ENCODE measurements around the gene HCRT.
"Not testable (repeated sequence)": the region's sequence is repeated elsewhere in the genome, so short reads cannot be mapped to it uniquely, and the experiment has no call there.

Gene HCRT

GRCh38 chr17:42184713-42185620, at the start of gene HCRT:
TSS of gene HCRT (minus strand) at chr17:42185452. CDS start at chr17:42185365, 87 bp downstream.
- no peak for DNase-seq (ENCODE audit: low read depth in 2 of 3, low spot score in 2 of 3)

- no peak for DNase-seq (ENCODE audit: low read depth in 2 of 3, low spot score in 2 of 3)
Observed at GRCh38 chr17:42233994-42234393, 48.7 kb upstream of the HCRT start.

- no peak for DNase-seq (ENCODE audit: low read depth in 2 of 3, low spot score in 2 of 3)
Observed at GRCh38 chr17:42233156-42233555, 47.9 kb upstream of the HCRT start.

- no peak for DNase-seq (ENCODE audit: low read depth in 2 of 3, low spot score in 2 of 3)
Observed at GRCh38 chr17:42230225-42230624, 45.0 kb upstream of the HCRT start.

GRCh38 chr17:42227849-42228700, 42.8 kb upstream of the HCRT start:
- DNase-seq (ENCODE audit: low read depth in 2 of 3, low spot score in 2 of 3) = no peak

- no peak for DNase-seq (ENCODE audit: low read depth in 2 of 3, low spot score in 2 of 3)
Observed at GRCh38 chr17:42225646-42226045, 40.4 kb upstream of the HCRT start.

- DNase-seq (ENCODE audit: low read depth in 2 of 3, low spot score in 2 of 3) = no peak
Observed at GRCh38 chr17:42224651-42225050, 39.4 kb upstream of the HCRT start.

- DNase-seq (ENCODE audit: low read depth in 2 of 3, low spot score in 2 of 3) = peak; percentile 13 to 31 (median 16)
Observed at GRCh38 chr17:42221886-42222745, 36.9 kb upstream of the HCRT start.

GRCh38 chr17:42219280-42219679, 34.0 kb upstream of the HCRT start:
- not testable (repeated sequence) for DNase-seq (ENCODE audit: low read depth in 2 of 3, low spot score in 2 of 3)

GRCh38 chr17:42214156-42214555, 28.9 kb upstream of the HCRT start:
- DNase-seq (ENCODE audit: low read depth in 2 of 3, low spot score in 2 of 3) = no peak

GRCh38 chr17:42212382-42212781, 27.1 kb upstream of the HCRT start:
- no peak for DNase-seq (ENCODE audit: low read depth in 2 of 3, low spot score in 2 of 3)

- not testable (repeated sequence) for DNase-seq (ENCODE audit: low read depth in 2 of 3, low spot score in 2 of 3)
Observed at GRCh38 chr17:42211921-42212341, 26.7 kb upstream of the HCRT start.

GRCh38 chr17:42210046-42210445, 24.8 kb upstream of the HCRT start:
- DNase-seq (ENCODE audit: low read depth in 2 of 3, low spot score in 2 of 3) = no peak

- not testable (repeated sequence) for DNase-seq (ENCODE audit: low read depth in 2 of 3, low spot score in 2 of 3)
Observed at GRCh38 chr17:42206153-42206612, 20.9 kb upstream of the HCRT start.

- DNase-seq (ENCODE audit: low read depth in 2 of 3, low spot score in 2 of 3) = no peak
Observed at GRCh38 chr17:42203354-42203753, 18.1 kb upstream of the HCRT start.

- DNase-seq (ENCODE audit: low read depth in 2 of 3, low spot score in 2 of 3) = no peak
Observed at GRCh38 chr17:42202696-42203095, 17.4 kb upstream of the HCRT start.

- DNase-seq (ENCODE audit: low read depth in 2 of 3, low spot score in 2 of 3) = no peak
Observed at GRCh38 chr17:42202159-42202558, 16.9 kb upstream of the HCRT start.

- DNase-seq (ENCODE audit: low read depth in 2 of 3, low spot score in 2 of 3) = no peak
Observed at GRCh38 chr17:42201458-42201772, 16.2 kb upstream of the HCRT start.

- no peak for DNase-seq (ENCODE audit: low read depth in 2 of 3, low spot score in 2 of 3)
Observed at GRCh38 chr17:42200706-42201457, 15.6 kb upstream of the HCRT start.

- DNase-seq (ENCODE audit: low read depth in 2 of 3, low spot score in 2 of 3) = no peak
Observed at GRCh38 chr17:42199416-42200011, 14.3 kb upstream of the HCRT start.
